CD4-positive, alpha-beta T cell treated with Interferon gamma for 1 hour (primary cell): ENCODE data around the gene UQCRC1.

Experiments
- DNase-seq: peaks from one replicate; pipeline ENCODE4 v3.0.0-alpha.2; 2020

The UQCRC1 gene

GRCh38 chr3:48633256-48633655, 23.8 kb upstream of the UQCRC1 start:
- DNase-seq = no peak

GRCh38 chr3:48631516-48632448, 22.3 kb upstream of the UQCRC1 start:
- DNase-seq = no peak

DNA sequence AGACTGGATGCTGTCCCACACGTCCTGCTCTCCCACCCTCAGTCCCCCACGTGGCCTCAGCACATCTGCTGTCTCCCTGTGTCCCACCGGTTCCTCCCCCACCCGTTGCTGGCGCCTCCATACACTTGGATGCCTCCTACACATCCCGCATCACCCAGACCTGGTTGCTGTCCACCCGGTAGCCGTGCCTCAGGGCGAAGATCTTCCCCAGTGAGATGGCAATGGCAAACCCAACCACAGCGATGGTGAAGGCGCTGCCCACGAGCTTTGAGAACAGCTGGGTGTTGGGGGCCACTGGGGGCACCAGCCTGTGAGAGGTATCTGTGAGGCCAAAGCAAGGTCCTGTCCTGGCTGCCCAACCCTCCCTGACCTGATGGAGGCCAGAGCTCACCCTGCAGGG, 21.4 kb upstream of the UQCRC1 start:
- DNase-seq = no peak

DNA sequence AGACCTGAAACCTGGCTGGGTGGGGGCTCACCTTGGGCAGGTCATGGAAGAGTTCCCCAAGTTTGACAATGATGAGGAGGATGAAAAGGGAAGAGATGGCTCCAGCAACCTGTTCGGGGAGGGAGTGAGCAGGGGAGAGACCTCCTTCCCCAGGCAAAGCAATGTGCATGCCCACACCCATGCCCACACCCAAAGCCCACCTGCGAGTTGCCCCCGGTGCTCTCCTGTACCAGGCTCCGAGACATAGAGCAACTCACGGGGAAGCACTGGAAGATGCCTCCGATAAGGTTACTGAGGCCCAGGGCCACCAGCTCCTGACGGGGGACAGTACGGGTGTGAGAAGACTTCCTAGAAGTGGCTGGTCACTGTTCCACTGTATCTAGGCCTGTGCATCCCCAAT, 21.0 kb upstream of the UQCRC1 start:
- no peak for DNase-seq

DNA sequence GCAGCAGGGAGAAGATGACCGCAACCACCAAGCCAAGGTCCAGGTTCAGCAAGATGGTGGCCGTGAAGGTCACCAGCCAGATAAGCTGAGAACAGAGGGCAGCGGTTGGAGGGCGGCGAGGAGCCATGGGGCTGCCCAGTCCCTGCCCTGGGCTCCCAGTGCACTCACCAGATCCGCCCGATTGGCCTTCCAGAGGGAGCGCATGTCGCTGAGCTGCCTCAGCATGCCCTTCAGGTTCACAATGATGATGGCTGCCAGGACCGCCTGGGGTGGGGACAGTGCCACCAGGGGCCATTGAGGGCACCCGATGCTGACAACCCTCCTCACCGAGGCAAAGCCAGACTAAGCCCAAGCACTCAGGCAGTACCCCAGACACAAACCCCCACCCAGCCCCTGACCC, 20.4 kb upstream of the UQCRC1 start:
- DNase-seq = no peak

GRCh38 chr3:48628277-48629017, 19.0 kb upstream of the UQCRC1 start:
- DNase-seq = no peak

- DNase-seq = no peak
These were observed 16.2 kb upstream of the UQCRC1 start for GRCh38 chr3:48625600-48625999.

- DNase-seq = no peak
These were observed 15.3 kb upstream of the UQCRC1 start for GRCh38 chr3:48624767-48625166.

- DNase-seq = no peak
These were observed 14.6 kb upstream of the UQCRC1 start for GRCh38 chr3:48623851-48624547.

GRCh38 chr3:48621461-48621869, 12.0 kb upstream of the UQCRC1 start, which contains the start of gene TMEM89:
Gene TMEM89, minus strand, starts transcription at chr3:48621769. Its CDS starts 13 bp downstream, at chr3:48621756.
- no peak for DNase-seq

DNA sequence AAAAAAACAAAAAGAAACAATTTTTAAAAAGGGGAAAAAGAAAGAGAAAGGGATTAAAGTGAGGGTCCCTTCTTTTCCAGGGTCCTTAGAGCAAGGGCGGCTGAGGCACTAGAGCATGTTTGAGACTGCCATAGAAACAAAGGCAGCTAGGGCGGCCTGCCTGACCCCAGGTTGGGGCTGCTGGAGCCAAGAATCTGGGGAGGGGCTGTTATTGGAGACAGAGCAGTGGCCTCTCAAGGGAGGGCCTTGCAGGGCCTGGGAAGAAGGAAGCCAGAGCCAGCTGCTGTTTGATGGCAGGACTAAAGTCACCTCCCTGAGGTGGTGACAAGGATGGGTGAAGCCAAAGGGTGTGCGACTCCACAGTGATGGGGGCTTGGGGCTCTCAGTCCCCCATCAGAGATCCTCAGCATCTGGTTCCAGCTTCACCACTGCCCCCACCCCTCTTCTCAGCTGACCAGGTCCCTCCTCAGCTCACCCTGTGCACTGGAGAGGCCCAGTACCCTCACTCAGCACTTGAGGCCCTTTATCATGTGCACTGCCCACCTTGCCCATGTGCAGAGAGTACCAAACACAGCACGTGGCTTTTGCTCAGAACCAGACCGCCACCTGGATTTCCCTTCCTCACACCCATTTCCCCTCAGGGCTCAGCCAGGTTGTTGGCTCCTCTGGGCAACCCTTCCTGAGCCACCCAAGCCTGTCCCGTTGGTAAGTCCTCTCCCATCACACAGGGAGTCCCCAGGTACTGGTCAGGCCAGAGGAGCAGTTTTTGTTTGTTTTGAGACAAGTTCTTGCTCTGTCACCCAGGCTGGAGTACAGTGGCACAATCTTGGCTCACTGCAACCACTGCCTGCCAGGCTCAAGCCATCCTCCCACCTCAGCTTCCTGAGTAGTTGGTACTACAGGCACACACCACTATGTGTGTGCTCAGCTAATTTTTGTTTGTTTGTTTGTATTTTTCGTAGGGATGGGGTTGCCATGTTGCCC, 10.4 kb upstream of the UQCRC1 start:
- no peak for DNase-seq

DNA sequence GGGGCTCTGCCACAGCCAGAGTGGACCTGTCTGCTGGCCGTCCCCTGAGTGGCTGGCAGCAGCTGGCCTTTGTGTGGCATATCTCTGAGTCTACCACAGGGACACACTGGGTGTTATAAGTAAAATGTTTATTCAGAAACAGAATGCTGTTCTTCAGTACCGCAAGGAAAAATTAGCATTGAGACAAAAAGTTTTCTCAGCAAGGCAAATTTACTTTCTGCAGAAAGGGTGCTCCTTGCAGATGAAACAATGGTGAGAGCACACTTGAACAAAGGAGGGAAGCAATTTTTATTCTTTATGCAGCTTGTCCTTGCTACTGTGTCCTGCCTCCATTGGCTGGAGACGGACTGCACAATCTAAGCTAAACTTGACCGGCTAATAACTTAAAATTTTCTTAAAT, 8.1 kb upstream of the UQCRC1 start:
- no peak for DNase-seq

- DNase-seq = no peak
These were observed 4.6 kb upstream of the UQCRC1 start for GRCh38 chr3:48614044-48614443.

GRCh38 chr3:48612309-48612708, 2.9 kb upstream of the UQCRC1 start:
- no peak for DNase-seq

- DNase-seq = no peak
These were observed 1.9 kb downstream of the UQCRC1 start for GRCh38 chr3:48607519-48607918.

- DNase-seq = no peak
These were observed 7.8 kb downstream of the UQCRC1 start for GRCh38 chr3:48601622-48601994.

GRCh38 chr3:48600711-48601621, 8.5 kb downstream of the UQCRC1 start:
- DNase-seq = no peak

DNA sequence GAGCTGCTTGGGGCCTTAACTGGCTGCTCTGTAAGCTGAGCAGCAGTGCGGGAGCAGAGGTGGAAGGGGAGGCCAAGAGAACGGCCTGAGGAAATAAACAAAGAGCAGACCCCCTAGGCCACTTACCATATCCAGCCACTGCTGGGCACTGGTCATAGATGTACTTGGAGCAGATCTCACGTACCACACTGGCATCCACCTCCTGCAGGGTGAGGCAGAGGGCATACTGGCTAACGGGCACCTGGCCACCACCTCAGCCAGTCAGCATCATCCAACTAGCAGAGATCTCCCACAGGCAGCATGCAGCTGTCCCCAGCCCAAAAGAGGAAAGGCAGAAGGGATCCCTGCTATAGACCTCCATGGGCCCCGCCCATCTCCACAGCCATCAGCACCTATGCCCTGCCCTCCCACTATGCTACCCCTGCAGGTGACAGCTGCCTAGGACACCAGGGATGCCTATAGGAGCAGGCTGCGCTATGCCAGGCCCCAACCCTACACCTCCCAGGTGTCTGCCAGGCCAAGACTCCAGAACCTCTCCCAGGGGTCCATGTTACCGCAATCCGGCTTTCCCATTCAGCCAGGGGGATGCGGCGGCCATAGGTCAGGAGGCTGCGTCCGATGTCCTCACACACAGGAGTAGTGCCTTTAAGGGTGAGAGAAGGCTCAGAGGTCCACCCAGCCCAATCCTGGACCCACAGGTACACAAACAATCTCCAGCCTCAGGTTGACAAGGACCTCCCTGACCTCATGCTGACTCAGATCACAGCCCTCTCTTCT, 9.7 kb downstream of the UQCRC1 start:
- no peak for DNase-seq

DNA sequence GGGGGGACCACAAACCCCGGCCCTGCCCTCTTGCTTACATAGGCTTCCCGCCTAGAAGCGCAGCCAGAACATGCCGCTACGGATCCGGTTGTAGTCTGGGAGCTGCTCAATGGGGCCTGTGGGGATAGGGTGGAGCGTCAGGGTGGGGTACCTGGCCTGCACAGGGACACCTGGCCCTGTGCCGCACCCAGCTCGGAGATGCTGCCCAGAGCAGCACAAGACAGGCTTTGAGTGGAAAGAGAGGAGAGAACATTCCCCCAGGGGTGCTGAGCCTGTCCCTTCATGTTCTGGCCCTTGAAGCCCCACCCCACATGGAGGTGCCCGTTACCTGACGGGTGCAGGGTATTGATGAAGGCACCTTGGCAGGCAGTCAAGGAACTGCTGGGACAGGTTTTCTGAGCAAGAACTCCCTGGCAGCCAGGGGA, 10.4 kb downstream of the UQCRC1 start:
- DNase-seq = no peak
